NCI-H2107 (cell line): Measurements from ENCODE around the gene VWA5B2.

Source experiments
- DNase-seq: peaks from one replicate; lab custom pipeline; 2025; lab: John Stamatoyannopoulos, UW

The VWA5B2 gene

DNA sequence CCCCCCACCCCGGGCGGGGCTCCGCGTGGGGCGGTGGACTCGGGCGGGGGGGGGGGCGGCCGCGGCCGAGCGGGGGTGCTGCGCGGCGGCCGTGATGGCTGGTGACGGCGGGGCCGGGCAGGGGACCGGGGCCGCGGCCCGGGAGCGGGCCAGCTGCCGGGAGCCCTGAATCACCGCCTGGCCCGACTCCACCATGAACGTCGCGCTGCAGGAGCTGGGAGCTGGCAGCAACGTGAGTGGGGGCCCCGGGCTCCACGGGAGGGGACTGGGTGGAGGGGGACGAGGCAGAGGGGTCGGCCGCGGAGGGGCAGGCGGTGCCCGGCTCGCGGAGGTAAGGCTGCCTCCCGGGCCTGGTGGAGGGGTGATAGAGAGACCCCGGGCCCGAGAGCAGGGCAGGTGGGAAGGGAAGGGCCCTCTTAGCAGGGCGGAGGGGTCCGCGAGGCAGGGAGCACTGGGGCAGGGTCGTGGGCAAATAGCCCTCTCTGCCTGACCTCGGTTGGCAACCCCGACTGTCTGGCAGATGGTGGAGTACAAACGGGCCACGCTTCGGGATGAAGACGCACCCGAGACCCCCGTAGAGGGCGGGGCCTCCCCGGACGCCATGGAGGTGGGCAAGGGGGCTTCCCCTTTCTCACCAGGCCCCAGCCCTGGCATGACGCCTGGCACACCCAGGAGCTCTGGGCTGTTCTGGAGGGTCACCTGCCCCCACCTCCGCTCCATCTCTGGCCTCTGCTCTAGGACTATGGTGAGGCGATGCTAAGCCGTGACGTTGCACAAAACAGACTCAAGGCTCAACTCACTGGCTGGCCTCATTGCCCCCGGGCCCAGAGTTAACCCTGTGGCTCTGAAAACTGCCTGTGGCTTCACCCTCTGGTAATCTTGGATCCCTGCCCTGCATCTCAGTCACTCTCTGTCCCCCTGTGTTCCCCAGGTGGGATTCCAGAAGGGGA is 46.9 kb downstream of the VWA5B2 start, which contains the start of gene ECE2:
Gene ECE2 (plus strand): TSS at position 62 of the 950 bp plus-strand sequence. CDS start 132 bp downstream, at position 194.
- no peak for DNase-seq

- no peak for DNase-seq
These were observed 48.0 kb downstream of the VWA5B2 start for GRCh38 chr3:184277366-184277765.

DNA sequence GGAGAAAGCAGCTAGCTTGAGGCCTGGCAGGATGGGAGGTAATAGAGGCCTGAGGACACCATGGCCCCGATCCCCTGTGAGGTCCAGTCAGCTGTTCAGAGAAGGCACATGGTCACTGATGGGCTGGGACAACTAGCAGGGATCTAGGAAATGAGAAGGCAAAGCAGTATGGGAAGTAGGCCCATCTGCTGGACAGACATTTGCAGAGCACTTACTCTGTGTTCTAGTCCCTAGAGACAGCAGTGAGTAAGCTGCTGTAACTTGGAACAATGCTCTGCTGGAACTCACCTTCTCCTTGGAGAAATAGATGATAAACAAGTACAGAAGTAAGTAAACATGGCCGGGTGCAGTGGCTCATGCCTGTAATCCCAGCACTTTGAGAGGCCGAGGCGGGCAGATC is 53.6 kb downstream of the VWA5B2 start:
- no peak for DNase-seq

- no peak for DNase-seq
These were observed 54.3 kb downstream of the VWA5B2 start for GRCh38 chr3:184283681-184284080.

- DNase-seq, result peak; percentile 92
These were observed 55.3 kb downstream of the VWA5B2 start for GRCh38 chr3:184284696-184285095.

GRCh38 chr3:184289426-184289938 is 60.1 kb downstream of the VWA5B2 start:
- DNase-seq, result peak; percentile 84

DNA sequence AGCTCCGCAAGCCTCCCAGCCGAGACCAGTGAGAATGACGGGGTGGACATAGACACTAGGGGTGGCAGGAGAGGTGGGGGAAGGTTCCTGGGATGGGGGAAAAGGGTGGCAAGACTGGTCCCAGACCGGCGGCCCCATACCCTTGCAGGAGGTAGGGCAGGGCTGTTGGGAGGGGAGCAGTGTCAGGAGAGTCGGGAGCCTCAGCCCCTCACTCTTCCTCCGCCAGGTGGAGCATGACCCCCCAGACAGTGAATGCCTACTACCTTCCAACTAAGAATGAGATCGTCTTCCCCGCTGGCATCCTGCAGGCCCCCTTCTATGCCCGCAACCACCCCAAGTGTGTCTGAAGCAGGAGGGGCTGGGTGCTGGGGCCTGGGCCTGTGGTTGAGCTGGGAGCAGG is 60.9 kb downstream of the VWA5B2 start:
- DNase-seq, result no peak

GRCh38 chr3:184291044-184291737 is 61.8 kb downstream of the VWA5B2 start:
- no peak for DNase-seq
